Activated CD4-positive, alpha-beta T cell treated with anti-CD3 and anti-CD28 coated beads, Interleukin-10, Interleukin-2, amounts not matched to agents 100 ng/mL and 50 ng/mL, durations not matched to agents 16 hours and 8 hours (primary cell): ENCODE data around the gene GOLGA1.

ENCODE experiments used
- DNase-seq: peaks from one replicate; pipeline ENCODE4 v3.0.0-alpha.2; 2020

GOLGA1 gene

DNA sequence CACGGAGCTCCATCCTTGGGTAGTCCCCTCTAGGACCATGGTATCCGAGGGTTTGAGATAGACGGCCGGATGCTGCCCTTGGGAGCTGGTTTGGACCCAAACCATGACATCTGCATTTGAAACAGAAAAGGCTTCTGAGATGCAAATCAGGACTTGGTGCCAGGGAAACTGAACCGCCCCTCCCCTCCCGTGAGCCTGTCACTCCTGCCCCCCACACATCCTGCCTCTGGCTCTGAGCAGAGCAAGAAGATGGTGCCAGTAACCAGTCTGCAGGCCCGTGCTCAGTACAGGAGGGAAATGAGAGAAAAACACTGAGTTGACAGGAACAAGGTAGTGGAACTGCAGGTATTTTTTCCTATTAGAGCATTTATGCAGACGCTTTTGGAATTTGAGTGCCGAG, 60.4 kb downstream of the GOLGA1 start:
- DNase-seq: no peak

DNA sequence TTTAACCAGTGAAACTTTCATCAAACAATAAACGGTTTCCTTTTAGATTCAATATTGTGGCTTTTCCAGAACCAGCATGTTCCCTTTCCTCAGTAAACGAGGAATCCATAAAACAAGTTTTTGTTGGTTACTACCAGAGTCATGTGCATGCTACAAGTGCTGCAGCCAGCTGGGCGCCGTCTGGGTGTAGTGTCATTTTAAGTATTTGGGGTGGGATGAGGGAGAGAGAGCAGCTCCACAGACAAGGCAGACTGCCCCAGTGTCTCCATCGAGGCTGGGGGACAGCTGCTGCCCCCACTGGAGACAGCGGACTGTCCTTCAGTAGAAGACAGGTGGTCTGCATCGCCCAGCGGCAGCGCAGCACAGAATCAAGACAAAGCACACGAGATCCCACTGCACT, 61.7 kb downstream of the GOLGA1 start:
- no peak for DNase-seq

DNA sequence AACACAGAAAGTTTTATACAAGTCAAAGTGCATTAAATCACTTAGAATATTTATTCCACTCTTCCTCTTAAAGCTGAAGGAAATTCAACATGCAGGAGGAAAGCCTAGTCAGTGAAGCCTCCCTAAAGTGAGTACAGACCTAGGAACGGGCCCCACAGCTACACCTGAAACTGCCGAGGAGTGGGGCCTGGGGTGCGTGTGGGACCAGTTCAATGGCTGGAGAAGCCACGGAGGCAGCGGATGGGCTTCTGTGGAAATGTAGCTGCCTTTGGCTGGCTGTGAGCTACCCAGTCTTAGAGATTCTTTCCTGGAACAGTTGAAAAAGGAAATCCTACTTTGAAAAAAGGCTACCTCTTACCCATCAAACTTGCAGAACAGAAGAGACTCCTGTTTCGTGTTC, 62.4 kb downstream of the GOLGA1 start:
- DNase-seq: no peak

DNA sequence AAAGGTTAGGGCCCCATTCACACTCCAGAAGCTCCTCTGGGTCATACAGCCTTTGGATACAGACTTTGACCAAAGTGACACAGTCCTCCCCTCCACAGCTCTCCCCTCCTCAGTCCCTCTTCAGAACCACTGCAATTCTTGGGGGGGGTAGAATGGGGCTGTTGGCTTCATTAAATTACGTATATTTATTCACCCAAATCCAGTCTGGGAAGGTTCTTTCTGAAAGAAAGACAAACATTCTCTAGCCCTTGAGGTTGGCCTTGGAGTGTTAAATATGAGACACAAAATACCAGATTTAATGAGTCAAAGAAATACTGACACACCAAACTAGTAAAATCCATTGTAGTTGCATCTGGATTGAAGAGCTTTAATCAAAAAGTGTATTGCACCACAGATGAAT, 62.9 kb downstream of the GOLGA1 start:
- DNase-seq: no peak

DNA sequence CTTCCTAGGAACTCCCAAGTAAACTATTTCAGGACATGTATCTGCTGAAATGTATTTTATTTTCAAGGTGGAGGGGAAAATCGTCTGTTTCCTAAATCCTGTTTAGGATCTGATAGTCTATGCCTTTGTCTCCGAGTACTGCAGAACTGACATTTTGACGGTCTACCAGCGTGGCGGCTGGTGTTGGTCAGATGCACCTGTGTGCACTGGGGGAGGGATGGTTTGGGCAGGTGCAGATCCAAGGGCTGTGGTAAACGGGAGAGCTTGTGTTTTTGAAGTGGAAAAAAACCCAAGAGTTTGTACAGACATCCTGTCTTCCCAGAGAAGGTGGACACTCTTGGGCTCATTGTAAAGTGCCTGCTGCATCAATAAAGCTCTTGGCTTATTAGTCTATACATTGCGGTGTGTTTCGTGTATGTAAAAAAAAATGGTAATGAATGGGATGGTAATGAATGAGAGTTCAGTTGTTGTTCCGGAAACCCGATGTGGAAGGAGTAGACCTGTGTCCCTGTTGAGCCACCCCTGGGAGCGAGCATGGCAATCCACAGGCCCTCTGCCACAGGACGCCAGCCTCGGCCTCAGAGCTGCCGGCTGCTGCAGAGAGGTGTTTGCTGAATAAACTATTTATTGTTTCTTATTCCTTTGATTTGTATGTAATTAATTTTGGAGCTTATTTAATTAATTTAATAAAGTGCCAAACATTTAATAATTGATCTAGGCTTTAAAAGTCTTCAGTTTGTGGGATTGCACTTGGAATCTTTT, 63.7 kb downstream of the GOLGA1 start:
- DNase-seq: no peak

DNA sequence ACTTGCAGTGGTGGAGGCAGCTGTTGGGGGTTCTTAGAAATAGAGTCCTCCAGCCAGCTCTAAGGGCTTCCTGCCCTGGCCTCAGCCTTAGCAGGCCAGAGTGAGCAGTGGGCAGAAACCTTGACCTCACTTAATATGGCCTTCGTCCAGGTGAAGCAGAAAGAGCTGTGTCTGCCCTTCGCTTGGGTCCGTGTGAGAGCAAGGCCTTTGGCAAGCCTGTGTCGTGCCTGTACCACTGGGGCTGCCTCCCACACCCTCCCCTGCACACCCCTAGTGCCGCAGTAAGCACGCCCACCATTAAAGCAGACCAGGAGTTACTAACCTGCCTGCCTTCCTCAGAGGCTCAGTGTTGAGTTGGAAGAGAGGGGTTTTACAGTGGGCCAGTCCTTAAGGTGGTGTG, 65.4 kb downstream of the GOLGA1 start:
- DNase-seq: no peak

DNA sequence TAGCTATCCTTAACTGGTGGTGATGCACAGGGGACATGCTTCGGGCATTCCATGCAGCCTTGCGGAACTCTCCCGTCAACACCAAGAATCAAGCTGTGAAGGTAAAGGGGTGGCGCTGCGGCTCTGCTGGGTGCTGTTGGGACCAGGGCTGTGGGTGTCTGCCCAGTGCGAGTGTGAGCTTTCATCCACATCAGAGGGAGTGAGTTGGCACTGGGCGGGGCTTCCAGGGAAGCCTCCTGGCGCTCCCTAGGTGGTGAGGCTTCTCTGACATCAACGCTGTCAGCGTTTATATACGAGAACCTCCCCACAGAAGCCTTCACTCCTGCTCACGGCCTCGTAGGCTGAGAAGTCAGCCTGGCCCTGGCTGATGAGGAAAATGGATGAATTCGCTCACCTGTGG, 67.2 kb downstream of the GOLGA1 start:
- no peak for DNase-seq

DNA sequence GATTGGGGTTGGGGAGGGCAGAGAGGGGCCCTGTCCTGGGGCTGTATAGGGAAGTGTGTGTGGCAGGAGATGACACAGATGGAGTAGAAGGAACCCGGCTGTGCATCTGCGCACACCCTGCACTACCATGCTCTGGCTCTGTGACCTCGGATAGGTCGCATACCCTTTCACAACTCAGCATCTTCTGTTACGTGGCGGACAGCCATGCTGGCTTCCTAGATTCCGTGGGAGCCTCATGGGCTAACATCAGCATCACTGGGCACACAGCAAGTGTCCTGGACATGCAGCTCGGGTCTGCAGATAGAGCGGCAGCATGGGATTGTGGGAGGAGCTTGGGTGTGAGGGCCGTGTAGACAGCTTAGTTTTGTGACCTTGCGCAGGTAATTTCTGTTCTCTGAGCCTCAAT, 69.7 kb downstream of the GOLGA1 start:
- no peak for DNase-seq

DNA sequence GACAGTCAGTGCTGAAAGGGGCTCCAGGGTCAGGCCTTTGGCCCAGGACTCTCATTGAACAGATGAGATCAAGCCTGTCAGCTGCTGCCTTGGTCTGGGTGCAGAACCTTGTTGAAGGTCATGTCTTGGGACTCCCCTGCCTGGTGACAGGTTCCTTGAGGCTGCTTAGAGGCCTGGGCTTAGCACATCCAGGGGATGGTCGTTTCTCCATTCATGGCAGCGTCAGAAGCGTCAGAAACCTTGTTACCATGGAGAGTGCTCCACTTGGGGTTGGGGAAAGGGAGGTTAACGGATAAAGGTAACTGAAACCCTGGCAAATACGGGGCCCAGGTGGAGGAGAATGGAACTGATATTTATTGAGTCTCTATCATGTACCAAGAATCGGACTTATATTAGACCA, 70.2 kb downstream of the GOLGA1 start:
- no peak for DNase-seq

DNA sequence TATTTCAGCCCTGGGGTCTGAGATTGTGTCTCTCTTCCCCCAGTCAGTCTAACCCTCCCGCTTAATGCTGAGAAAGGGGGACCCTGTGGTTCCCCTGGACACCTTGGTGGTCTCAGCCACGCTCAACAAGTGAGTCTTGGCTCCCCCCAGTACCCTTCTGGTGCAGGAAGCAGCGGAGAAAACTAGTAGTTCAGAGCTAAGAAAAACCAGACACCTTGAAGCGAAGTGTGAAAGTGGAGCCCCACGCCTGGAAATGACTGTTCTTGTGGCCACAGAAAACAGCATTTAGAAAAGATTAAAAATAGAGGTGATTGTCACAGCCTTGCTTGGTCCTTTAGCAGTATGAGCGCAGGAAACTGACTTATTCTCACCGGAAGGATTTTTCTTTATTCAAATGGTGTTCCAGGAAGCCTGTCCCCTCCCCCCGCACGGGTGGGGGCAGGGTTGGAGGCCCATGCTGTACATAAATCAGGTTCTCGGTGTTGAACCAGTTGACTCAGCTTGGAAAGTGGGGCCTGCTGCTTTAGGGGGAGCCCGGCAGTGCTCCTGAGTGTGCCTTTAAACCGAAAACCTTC, 70.8 kb downstream of the GOLGA1 start:
- DNase-seq: peak; percentile 95

DNA sequence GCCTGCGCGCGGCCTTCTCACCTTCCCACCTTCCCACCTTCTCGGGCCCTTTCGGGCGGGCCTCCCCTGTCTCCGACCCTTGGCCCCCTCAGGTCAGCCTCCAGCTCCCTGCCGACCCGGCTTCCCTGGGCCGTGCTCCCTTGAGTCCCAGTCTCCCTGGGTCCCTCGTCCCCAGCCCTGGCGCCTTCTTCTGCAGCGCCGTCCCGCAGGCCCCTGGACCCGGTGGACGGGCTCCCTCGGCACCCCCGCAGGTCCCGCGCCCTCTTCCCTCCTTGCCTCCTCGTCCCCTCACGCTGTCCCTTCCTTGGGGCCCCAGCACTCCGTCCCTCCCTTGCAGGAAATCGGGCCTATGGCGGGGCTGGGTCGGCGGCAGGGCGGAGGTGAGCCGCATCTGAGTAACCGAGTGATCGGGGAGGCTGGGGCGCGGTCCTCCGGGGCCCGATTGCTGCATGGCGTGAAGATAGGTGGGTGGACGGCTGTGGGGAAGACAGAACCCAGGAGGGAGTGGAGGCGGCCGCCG, 71.4 kb downstream of the GOLGA1 start:
- no peak for DNase-seq

DNA sequence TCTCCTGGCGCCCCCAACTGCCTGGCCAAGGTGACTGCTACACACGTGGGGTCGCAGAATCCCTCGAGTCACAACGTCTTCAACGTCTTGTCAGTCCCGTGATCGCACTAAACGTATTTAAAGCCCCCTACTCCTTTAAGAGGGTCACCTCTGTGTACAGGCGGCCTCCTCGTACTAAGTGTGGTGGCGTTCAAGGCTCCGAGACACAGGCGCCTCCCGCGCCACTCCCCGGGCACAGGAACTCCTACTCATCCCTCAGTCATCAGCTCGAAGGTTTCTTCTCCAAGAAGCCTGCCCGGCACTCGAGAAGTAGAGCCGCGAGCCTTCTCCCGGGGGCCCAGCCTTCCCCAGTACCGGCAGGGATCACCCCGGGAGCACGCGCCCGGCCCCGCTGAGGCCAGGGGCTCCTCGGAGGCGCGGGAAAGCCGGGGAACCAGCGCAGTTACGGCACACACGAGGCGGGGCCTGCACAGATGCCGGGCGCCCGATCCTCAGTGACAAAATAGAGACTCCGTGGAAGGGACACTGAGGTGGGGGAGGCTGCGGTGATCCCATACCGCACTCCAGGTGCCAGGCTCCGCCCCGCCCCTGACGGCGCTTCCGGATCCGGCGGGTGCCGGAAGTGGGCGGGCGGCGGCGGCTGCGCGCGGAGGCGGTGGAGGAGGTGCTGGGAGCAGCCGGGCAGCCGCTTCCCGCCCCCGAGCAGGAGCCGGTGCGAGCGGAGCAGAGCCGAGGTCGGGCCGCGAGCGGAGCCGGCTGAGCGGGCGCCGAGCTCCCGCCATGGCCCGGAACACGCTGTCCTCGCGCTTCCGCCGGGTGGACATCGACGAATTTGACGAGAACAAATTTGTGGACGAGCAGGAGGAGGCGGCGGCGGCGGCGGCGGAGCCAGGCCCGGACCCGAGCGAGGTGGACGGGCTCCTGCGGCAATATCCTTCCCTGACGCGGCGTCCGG, 72.1 kb downstream of the GOLGA1 start:
- peak; percentile 96 for DNase-seq

DNA sequence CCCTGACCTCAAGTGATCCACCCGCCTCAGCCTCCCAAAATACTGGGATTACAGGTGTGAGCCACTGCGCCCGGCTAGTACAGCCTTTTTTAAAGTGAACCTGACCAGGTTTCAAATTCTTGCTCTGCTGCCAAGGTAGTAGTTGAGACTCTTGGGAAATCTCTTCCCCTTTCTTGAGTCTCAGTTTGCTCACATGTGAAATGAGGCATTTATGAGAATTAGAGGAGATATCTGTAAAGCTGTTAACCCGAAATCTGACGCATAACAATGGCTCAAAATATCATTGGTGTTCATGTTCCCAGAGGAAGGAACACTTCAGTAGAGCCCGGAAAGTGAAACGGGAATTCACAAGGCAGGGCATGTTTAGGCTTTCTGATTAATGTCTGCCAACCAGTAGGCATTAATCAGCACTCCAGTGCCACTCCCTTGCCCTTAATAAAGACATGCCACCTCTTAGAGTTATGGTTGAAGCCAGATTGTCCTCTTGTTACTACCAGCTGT, 77.5 kb downstream of the GOLGA1 start:
- no peak for DNase-seq

DNA sequence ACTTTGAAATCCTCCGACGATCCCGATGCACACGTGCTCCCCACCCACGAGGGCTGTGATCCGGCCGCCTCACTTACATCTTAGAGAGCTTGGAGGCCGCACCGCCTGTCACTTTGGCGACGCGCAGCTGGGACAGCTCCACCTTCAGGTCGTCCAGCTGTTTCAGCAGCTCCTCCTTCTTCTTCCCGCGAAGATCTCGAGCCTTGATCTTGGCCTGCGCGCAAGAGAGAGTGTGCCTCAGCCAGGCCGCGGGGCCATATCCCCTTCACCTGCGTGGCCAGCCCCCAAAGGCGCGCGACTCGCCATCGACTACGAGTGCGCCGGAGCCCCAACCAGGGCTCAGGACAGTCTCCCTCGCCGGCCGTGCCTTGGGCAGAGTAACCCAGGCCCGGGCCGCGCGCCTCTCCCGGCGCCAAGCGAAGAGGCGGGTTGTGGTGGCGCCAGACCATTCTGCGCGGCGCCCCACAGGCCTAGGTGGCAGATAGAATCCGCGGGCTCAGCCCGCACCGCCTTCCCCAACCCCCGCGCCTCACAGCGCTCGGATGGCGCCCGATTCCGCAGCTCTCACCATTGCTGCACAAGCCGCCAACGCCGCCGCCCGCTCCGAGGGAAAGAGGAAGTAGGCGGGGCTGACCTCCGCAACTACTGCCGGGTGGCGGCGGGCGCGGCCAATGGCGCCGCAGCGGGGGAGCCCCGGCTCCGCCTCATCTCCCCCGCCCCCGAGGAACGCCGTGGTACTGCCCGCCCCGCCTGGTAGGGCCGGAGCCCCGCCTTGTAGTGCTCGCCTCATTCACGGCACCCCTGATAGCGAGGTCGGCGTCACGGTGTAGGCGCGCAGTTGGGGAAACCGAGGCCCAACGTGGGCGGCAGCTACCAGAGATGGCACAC, 79.3 kb downstream of the GOLGA1 start, which contains the start of the genes ARPC5L and RPL35:
ARPC5L (plus strand) TSS at position 789 of the 888 bp plus-strand sequence. CDS start 7,161 bp downstream, outside the sequence.
RPL35 (minus strand) TSS at position 616 of the 888 bp plus-strand sequence; CDS start at position 571, 45 bp downstream.
- DNase-seq: peak; percentile 97

DNA sequence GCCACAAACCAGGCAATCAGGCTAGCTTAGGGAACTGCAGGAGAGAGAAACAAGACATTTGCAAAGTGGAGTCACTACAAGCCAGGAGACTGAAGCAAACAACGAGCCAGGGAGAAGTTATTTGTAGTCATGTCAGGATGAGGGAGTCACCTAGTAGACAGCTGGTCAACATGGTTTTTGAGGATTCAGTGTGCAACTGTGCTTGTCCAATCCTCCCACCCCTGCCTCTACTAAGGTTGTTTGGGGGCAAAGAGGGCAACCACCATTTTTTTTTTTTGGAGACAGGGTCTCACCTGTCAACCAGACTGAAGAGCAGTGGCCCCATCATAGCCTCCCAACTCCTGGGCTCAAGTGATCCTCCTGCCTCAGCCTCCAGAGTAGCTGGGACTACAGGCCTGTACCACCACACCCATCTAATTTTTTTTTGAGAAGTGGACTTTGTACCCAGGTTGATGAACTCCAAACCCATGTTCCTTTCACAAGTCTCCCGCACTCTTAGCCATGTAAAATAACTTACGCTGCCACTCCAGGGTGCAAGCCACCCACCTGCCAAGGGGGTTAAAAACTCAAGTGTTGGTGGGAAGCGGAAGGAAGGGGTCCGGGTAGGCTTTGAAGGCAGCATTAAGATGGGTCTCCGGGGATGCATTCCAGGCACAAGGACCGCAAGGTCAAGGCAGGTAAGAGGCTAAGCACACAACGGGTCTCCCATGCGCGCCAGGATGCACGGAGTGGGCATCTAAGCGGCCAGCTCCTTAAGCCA, 80.1 kb downstream of the GOLGA1 start:
- no peak for DNase-seq

DNA sequence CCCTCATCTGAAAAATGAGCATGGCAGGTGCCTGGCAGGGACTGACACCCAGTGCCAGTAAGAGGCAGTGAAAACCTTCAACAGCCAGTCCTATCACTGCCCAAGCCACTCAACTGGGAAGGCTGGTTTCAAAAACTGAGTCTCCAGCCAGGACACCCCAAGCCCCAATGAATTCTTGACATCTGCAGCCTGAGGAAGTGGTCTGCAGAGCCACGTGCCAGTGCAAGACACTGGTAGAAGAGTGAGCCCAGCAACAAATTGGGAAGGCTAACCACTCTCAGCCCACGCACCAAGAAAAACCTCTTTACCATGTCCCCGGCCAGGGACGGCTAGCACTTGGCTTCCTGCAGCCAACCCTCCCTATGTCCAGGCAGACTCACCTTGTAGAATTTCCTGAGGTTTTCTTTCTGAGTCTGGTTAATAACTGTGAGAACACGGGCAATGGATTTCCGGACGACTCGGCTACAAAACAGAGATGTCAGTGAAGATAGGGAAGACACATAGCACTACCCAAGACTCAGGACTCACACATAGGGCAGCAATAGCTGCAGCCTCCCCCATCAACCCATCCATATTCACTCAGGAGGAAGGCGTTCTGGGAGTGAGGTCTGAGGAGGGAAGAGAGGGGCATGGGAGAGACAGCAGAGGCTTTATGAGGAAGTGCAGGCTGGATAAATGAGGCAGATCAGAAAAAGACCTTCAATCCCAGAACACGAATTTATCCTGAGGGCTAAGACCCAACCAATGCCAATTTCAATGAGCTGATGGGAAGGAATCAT, 80.9 kb downstream of the GOLGA1 start:
- no peak for DNase-seq

DNA sequence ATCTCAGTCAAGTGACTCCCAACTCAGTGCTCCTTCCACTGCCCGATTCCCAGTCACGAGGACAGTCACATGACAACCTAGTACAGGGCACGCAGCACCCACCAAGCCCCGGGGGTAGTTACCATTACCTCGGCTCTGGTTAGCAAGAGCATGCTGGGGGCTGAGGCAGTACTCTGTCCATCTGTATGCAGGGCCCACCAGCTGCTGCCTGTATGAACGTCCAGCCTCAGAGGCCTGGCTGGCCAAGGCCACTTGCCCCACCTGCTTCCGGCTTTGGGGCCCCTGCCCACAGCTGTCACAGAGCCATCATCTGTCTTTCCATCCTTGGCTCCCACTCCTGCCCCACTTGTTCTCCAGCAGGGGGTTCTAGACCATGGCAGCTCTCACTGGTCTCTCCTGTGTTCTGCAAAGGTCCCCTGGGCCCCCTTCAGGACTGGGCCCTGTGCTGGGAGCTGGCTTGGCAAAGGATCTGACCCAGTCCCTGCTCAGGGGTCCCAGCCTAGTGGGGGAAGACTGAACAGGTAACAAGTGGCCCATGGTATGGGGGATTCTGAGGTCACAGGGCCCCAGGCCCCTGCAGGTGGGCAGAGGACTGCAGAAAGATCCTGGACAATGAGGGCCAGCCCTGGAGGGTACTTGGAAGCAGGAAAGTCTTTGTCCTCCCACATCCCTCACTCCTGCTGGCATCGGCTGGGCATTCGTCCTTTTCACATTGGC, 82.4 kb downstream of the GOLGA1 start:
- DNase-seq: no peak

DNA sequence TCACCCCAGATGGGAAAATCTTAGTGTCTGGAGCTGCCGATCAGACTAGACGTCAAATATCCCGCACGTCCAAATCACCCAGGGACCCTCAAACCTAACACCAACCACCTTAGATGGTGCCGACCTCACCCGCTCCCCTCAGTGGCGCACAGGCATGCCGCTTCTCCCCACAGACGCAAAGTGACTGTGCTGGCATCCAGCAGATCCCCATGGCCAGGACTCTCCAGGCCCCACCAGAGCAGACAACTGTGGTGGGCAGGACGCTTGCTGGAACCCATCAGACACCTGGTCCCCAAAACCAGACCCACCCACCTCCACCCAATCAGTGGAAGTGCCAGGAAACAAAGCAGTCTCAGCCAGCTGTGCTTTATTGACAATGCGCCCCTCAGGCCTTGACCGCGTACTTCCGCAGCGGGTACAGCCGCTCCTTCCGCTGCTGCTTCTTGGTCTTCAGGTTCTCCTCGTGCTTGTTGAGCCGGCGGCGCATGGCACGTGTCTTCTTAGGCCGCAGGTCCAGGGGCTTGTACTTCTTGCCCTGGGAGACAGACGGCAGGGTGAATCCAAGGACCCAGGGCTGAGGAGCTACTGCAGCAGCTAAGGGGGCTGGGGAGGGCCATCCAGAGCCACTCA, 83.2 kb downstream of the GOLGA1 start:
- DNase-seq: no peak
